ENCODE measurements around the gene PRORP.

The PRORP gene

GRCh38 chr14:35161231-35161630 lies 38.9 kb downstream of the PRORP start:
- Histone ChIP-seq H3K4me3 (ENCODE audit: low read length) (no peak overlapping the region), H2AFZ (ENCODE audit: low read depth, low read length) (no peak overlapping the region), H3K9ac (ENCODE audit: low read length) (no peak overlapping the region), H3K79me2 (ENCODE audit: low read length) (no peaks in the 10 kb centered on the region), H3K4me1 (ENCODE audit: low read length) (peaks cover 17% of the 10 kb centered on the region), H3K27ac (ENCODE audit: low read length) (no peak overlapping the region), H3K4me2 (ENCODE audit: low read length) (no peak overlapping the region), H3K9me3 (ENCODE audit: insufficient read depth, low read length) (no peaks in the 10 kb centered on the region), H3K27me3 (ENCODE audit: low read depth, low read length) (no peaks in the 10 kb centered on the region), H3K36me3 (replicated peaks; ENCODE audit: low read depth, low read length) (peaks cover 8% of the 10 kb centered on the region), H4K20me1 (ENCODE audit: insufficient read depth, low read length) (no peaks in the 10 kb centered on the region)
- TF ChIP-seq, protein P1, sequence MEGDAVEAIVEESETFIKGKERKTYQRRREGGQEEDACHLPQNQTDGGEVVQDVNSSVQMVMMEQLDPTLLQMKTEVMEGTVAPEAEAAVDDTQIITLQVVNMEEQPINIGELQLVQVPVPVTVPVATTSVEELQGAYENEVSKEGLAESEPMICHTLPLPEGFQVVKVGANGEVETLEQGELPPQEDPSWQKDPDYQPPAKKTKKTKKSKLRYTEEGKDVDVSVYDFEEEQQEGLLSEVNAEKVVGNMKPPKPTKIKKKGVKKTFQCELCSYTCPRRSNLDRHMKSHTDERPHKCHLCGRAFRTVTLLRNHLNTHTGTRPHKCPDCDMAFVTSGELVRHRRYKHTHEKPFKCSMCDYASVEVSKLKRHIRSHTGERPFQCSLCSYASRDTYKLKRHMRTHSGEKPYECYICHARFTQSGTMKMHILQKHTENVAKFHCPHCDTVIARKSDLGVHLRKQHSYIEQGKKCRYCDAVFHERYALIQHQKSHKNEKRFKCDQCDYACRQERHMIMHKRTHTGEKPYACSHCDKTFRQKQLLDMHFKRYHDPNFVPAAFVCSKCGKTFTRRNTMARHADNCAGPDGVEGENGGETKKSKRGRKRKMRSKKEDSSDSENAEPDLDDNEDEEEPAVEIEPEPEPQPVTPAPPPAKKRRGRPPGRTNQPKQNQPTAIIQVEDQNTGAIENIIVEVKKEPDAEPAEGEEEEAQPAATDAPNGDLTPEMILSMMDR (IDR thresholded peaks at IDR 0.05; ENCODE audit: low read depth, low read length) = no peak
- TF ChIP-seq EZH2phosphoT487 (IDR thresholded peaks at IDR 0.05; ENCODE audit: low read depth) = no peak

GRCh38 chr14:35163384-35163783 lies 41.0 kb downstream of the PRORP start:
- Histone ChIP-seq H3K4me1 (ENCODE audit: low read length) (peaks cover 13% of the 10 kb centered on the region), H3K36me3 (replicated peaks; ENCODE audit: low read depth, low read length) (peaks cover 14% of the 10 kb centered on the region), H3K4me3 (ENCODE audit: low read length) (no peak overlapping the region), H4K20me1 (ENCODE audit: insufficient read depth, low read length) (no peaks in the 10 kb centered on the region), H3K4me2 (ENCODE audit: low read length) (no peak overlapping the region), H3K27me3 (ENCODE audit: low read depth, low read length) (no peaks in the 10 kb centered on the region), H3K27ac (ENCODE audit: low read length) (no peak overlapping the region), H2AFZ (ENCODE audit: low read depth, low read length) (no peak overlapping the region), H3K9ac (ENCODE audit: low read length) (no peak overlapping the region), H3K79me2 (ENCODE audit: low read length) (no peaks in the 10 kb centered on the region), H3K9me3 (ENCODE audit: insufficient read depth, low read length) (no peaks in the 10 kb centered on the region)
- no peak for TF ChIP-seq EZH2phosphoT487 (IDR thresholded peaks at IDR 0.05; ENCODE audit: low read depth)
- TF ChIP-seq, protein P1 (IDR thresholded peaks at IDR 0.05; ENCODE audit: low read depth, low read length) = no peak

DNA sequence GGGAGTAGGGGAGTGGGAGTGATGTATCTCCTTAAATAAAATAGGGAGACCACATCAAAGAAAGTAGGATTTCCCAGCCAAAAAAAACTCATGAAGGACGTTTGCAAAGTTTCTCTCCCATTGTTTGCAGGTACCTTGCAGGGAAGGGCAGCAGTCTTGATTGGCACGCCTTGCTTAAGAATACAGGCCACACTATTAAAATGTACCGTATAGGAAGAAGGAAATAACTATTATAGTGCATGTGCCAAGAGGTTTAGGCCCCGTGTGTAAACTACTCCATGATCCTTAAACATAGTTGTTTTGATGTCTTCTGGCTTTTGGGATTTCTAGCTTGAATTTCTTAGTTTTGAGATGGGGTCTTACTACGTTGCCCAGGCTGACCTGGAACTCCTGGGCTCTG lies 42.5 kb downstream of the PRORP start:
- peaks cover 12% of the 10 kb centered on the region for H3K36me3 ChIP-seq (replicated peaks; ENCODE audit: low read depth, low read length)
- peaks cover 9% of the 10 kb centered on the region for H3K4me1 ChIP-seq (ENCODE audit: low read length)
- no peaks in the 10 kb centered on the region for H3K79me2 ChIP-seq (ENCODE audit: low read length)
- H3K4me3 ChIP-seq (ENCODE audit: low read length) = no peak overlapping the region
- H3K4me2 ChIP-seq (ENCODE audit: low read length) = no peak overlapping the region
- no peaks in the 10 kb centered on the region for H3K9me3 ChIP-seq (ENCODE audit: insufficient read depth, low read length)
- H3K9ac ChIP-seq (ENCODE audit: low read length) = no peak overlapping the region
- TF ChIP-seq, protein P1 (IDR thresholded peaks at IDR 0.05; ENCODE audit: low read depth, low read length) = no peak
- TF ChIP-seq EZH2phosphoT487 (IDR thresholded peaks at IDR 0.05; ENCODE audit: low read depth) = no peak
- no peaks in the 10 kb centered on the region for H3K27me3 ChIP-seq (ENCODE audit: low read depth, low read length)
- no peak overlapping the region for H2AFZ ChIP-seq (ENCODE audit: low read depth, low read length)
- no peaks in the 10 kb centered on the region for H4K20me1 ChIP-seq (ENCODE audit: insufficient read depth, low read length)
- no peak overlapping the region for H3K27ac ChIP-seq (ENCODE audit: low read length)

- Histone ChIP-seq H3K9ac (ENCODE audit: low read length) (no peak overlapping the region), H3K27me3 (ENCODE audit: low read depth, low read length) (no peaks in the 10 kb centered on the region), H3K4me1 (ENCODE audit: low read length) (no peaks in the 10 kb centered on the region), H3K36me3 (replicated peaks; ENCODE audit: low read depth, low read length) (peaks cover 10% of the 10 kb centered on the region), H3K4me2 (ENCODE audit: low read length) (no peak overlapping the region), H4K20me1 (ENCODE audit: insufficient read depth, low read length) (no peaks in the 10 kb centered on the region), H3K9me3 (ENCODE audit: insufficient read depth, low read length) (no peaks in the 10 kb centered on the region), H3K4me3 (ENCODE audit: low read length) (no peak overlapping the region), H3K27ac (ENCODE audit: low read length) (no peak overlapping the region), H2AFZ (ENCODE audit: low read depth, low read length) (no peak overlapping the region), H3K79me2 (ENCODE audit: low read length) (no peaks in the 10 kb centered on the region)
- TF ChIP-seq EZH2phosphoT487 (IDR thresholded peaks at IDR 0.05; ENCODE audit: low read depth) = no peak
- TF ChIP-seq, protein P1 (IDR thresholded peaks at IDR 0.05; ENCODE audit: low read depth, low read length) = no peak
Observed at GRCh38 chr14:35167496-35167895, 45.1 kb downstream of the PRORP start.
